ENCODE measurements around the gene LYSMD3. TPM values are rescaled to one million over a fixed set of nuclear protein-coding genes. Genes with fewer than 3 reads are reported as not detected.
A peak's percentile ranks its signal among the peaks of the same experiment; 100 is the strongest.

The LYSMD3 gene
- total and polyA plus RNA-seq, 9 of the 15 experiments (the other 6 are each of a cell fraction or from before 2014, with no cell fraction given) = 9.5 to 42.3 (median 20.7) TPM

- TF ChIP-seq TRIM28 (IDR thresholded peaks at IDR 0.05) = 0 out of 2 replicates have a peak, but pooled peaks have one; percentile 19
- no peak for TF ChIP-seq CBX8 (IDR thresholded peaks at IDR 0.05; ENCODE audit: borderline replicate concordance, extremely low read depth, low read depth, low read length, poor library complexity, severe bottlenecking)
- TF ChIP-seq ELF1 (tag; IDR thresholded peaks at IDR 0.05) = no peak
- no peak for TF ChIP-seq TCF7L2 (IDR thresholded peaks at IDR 0.05; ENCODE audit: low read depth, low read length)
- TF ChIP-seq NCOA4 (IDR thresholded peaks at IDR 0.05; ENCODE audit: partially characterized antibody) = no peak
- no peak for TF ChIP-seq ZNF232 (CRISPR knock-in tag; IDR thresholded peaks at IDR 0.05)
- TF ChIP-seq HCFC1 (IDR thresholded peaks at IDR 0.05; ENCODE audit: low read depth, low read length) = no peak
- no peak for TF ChIP-seq HNRNPK (IDR thresholded peaks at IDR 0.05; ENCODE audit: low read depth, low read length, poor library complexity, severe bottlenecking)
- peak; percentile 35 for TF ChIP-seq EP300 (IDR thresholded peaks at IDR 0.05; ENCODE audit: low read length)
- no peak for TF ChIP-seq RFX7 (CRISPR knock-in tag; IDR thresholded peaks at IDR 0.05)
- no peak for TF ChIP-seq SMARCB1 (IDR thresholded peaks at IDR 0.05; ENCODE audit: insufficient read length, low read depth)
- TF ChIP-seq CBFA2T3 (IDR thresholded peaks at IDR 0.05) = no peak
- no peak for TF ChIP-seq POLR3G (IDR thresholded peaks at IDR 0.05; ENCODE audit: extremely low read depth, insufficient read length, insufficient replicate concordance)
- TF ChIP-seq SMARCE1 (IDR thresholded peaks at IDR 0.05) = no peak; the same call in 1 of the 2 replicates
- no peak for TF ChIP-seq ZNF408 (CRISPR knock-in tag; IDR thresholded peaks at IDR 0.05; ENCODE audit: low read depth)
- TF ChIP-seq ZNF280B (CRISPR knock-in tag; IDR thresholded peaks at IDR 0.05) = no peak
- TF ChIP-seq SIN3B (IDR thresholded peaks at IDR 0.05; ENCODE audit: low read depth) = no peak; the same call in 1 of the 2 replicates
- TF ChIP-seq CCNT2 (IDR thresholded peaks at IDR 0.05; ENCODE audit: borderline replicate concordance, extremely low read depth, insufficient read length, low read depth, low read length) = no peak
- no peak for TF ChIP-seq TEAD2 (tag; IDR thresholded peaks at IDR 0.05)
- TF ChIP-seq, protein P1, sequence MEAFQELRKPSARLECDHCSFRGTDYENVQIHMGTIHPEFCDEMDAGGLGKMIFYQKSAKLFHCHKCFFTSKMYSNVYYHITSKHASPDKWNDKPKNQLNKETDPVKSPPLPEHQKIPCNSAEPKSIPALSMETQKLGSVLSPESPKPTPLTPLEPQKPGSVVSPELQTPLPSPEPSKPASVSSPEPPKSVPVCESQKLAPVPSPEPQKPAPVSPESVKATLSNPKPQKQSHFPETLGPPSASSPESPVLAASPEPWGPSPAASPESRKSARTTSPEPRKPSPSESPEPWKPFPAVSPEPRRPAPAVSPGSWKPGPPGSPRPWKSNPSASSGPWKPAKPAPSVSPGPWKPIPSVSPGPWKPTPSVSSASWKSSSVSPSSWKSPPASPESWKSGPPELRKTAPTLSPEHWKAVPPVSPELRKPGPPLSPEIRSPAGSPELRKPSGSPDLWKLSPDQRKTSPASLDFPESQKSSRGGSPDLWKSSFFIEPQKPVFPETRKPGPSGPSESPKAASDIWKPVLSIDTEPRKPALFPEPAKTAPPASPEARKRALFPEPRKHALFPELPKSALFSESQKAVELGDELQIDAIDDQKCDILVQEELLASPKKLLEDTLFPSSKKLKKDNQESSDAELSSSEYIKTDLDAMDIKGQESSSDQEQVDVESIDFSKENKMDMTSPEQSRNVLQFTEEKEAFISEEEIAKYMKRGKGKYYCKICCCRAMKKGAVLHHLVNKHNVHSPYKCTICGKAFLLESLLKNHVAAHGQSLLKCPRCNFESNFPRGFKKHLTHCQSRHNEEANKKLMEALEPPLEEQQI (IDR thresholded peaks at IDR 0.05) = no peak
- TF ChIP-seq, protein P2, sequence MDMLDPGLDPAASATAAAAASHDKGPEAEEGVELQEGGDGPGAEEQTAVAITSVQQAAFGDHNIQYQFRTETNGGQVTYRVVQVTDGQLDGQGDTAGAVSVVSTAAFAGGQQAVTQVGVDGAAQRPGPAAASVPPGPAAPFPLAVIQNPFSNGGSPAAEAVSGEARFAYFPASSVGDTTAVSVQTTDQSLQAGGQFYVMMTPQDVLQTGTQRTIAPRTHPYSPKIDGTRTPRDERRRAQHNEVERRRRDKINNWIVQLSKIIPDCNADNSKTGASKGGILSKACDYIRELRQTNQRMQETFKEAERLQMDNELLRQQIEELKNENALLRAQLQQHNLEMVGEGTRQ (CRISPR knock-in tag; IDR thresholded peaks at IDR 0.05) = no peak
- peak; percentile 10 to 38; a peak in 3 of 4 replicates for TF ChIP-seq MNT (conservative IDR thresholded peaks at IDR 0.05)
- no peak for TF ChIP-seq LARP7 (IDR thresholded peaks at IDR 0.05)
These were observed 724 bp upstream of the LYSMD3 start (continued) for GRCh38 chr5:90529939-90530677.

Data from K562 (cell line).